Lower leg skin (tissue), 3 donors: ENCODE measurements around the gene UXT.

Source experiments
- CTCF ChIP-seq, 3 donors: fragments of 450-650 bp; IDR thresholded peaks; one replicate each; pipeline ENCODE4 v1.5.1; 2016; ENCODE audit warnings: antibody characterized with exemption in 3 of 3, mild to moderate bottlenecking in 3 of 3, moderate library complexity in 2 of 3
- POLR2A ChIP-seq, 2 donors: fragments of 450-650 bp; IDR thresholded peaks; one replicate each; pipeline ENCODE4 v1.6.1; 2016 to 2017; ENCODE audit warnings: antibody characterized with exemption in 2 of 2, mild to moderate bottlenecking in 1 of 2, moderate library complexity in 1 of 2

GRCh38 chrX:47697181-47697580 is 38.2 kb upstream of the UXT start:
- TF ChIP-seq CTCF (IDR thresholded peaks at IDR 0.05) = no peak
- no peak for TF ChIP-seq POLR2A (IDR thresholded peaks at IDR 0.05)
